NT2/D1 (cell line): Measurements from ENCODE around the gene THBS1.

Experiments
- DNase-seq: peaks from one replicate; pipeline ENCODE4 v3.0.0-alpha.2; 2011; ENCODE audit warnings: low read depth, low spot score
- H3K27me3 ChIP-seq: 2 replicates; pipeline ENCODE4 v1.6.0; 2011; ENCODE audit warnings: mild to moderate bottlenecking; ENCODE audit not compliant: insufficient read length, insufficient read depth
- H3K36me3 ChIP-seq: 2 replicates; pipeline ENCODE4 v1.6.1; 2011; ENCODE audit warnings: mild to moderate bottlenecking, low read length, mixed read lengths; ENCODE audit not compliant: insufficient read depth, insufficient read length
- H3K4me1 ChIP-seq: 2 replicates; pipeline ENCODE4 v1.5.1; 2011; ENCODE audit not compliant: insufficient read depth, insufficient read length
- H3K4me3 ChIP-seq: 2 replicates; pipeline ENCODE4 v1.5.1; 2011; ENCODE audit warnings: low read depth; ENCODE audit not compliant: insufficient read length
- H3K9ac ChIP-seq: 2 replicates; pipeline ENCODE4 v1.6.0; 2011; ENCODE audit warnings: low read depth; ENCODE audit not compliant: insufficient read length
- H3K9me3 ChIP-seq: 2 replicates; pipeline ENCODE4 v1.5.1; 2011; ENCODE audit warnings: mild to moderate bottlenecking, low read length; ENCODE audit not compliant: insufficient read depth
- SUZ12 ChIP-seq: IDR thresholded peaks from 2 replicates; pipeline ENCODE4 v1.6.1; 2011; ENCODE audit not compliant: insufficient read length, insufficient read depth; ENCODE audit errors: extremely low read depth
- YY1 ChIP-seq: IDR thresholded peaks from 2 replicates; pipeline ENCODE4 v1.6.1; 2011; ENCODE audit not compliant: insufficient read length, insufficient read depth
- ZNF274 ChIP-seq: IDR thresholded peaks from 2 replicates; pipeline ENCODE4 v1.6.1; 2011; ENCODE audit warnings: mild to moderate bottlenecking, low read depth, low read length

Gene THBS1

GRCh38 chr15:39594446-39595337 is 13.8 kb downstream of the THBS1 start:
- Histone ChIP-seq H3K4me1 (no peaks in the 10 kb centered on the region), H3K9me3 (no peaks in the 10 kb centered on the region), H3K27me3 (no peaks in the 10 kb centered on the region), H3K36me3 (peaks cover 74% of the 10 kb centered on the region), H3K9ac (no peak overlapping the region), H3K4me3 (no peak overlapping the region)
- TF ChIP-seq SUZ12 (no peak), YY1 (no peak), ZNF274 (no peak)
- no peak for DNase-seq

- TF ChIP-seq SUZ12: no peak
- no peak for TF ChIP-seq YY1
- no peak for TF ChIP-seq ZNF274
- no peaks in the 10 kb centered on the region for H3K27me3 ChIP-seq
- no peak for DNase-seq
- no peaks in the 10 kb centered on the region for H3K4me1 ChIP-seq
- H3K9me3 ChIP-seq: no peaks in the 10 kb centered on the region
- no peak overlapping the region for H3K4me3 ChIP-seq
- peaks cover 66% of the 10 kb centered on the region for H3K36me3 ChIP-seq
- H3K9ac ChIP-seq: no peak overlapping the region
These were observed 14.7 kb downstream of the THBS1 start for GRCh38 chr15:39595338-39596221.

GRCh38 chr15:39596358-39597051 is 15.6 kb downstream of the THBS1 start:
- no peaks in the 10 kb centered on the region for H3K9me3 ChIP-seq
- peaks cover 57% of the 10 kb centered on the region for H3K36me3 ChIP-seq
- DNase-seq: no peak
- H3K4me3 ChIP-seq: no peak overlapping the region
- H3K9ac ChIP-seq: no peak overlapping the region
- H3K27me3 ChIP-seq: no peaks in the 10 kb centered on the region
- no peaks in the 10 kb centered on the region for H3K4me1 ChIP-seq
- TF ChIP-seq SUZ12: no peak
- TF ChIP-seq YY1: no peak
- TF ChIP-seq ZNF274: no peak

GRCh38 chr15:39597336-39597735 is 16.5 kb downstream of the THBS1 start:
- Histone ChIP-seq H3K4me3 (no peak overlapping the region), H3K4me1 (no peaks in the 10 kb centered on the region), H3K36me3 (peaks cover 48% of the 10 kb centered on the region), H3K9me3 (no peaks in the 10 kb centered on the region), H3K9ac (no peak overlapping the region), H3K27me3 (no peaks in the 10 kb centered on the region)
- TF ChIP-seq SUZ12 (no peak), YY1 (no peak), ZNF274 (no peak)
- DNase-seq: no peak

GRCh38 chr15:39597751-39598185 is 16.9 kb downstream of the THBS1 start:
- H3K9me3 ChIP-seq: no peaks in the 10 kb centered on the region
- no peak overlapping the region for H3K9ac ChIP-seq
- H3K4me3 ChIP-seq: no peak overlapping the region
- H3K36me3 ChIP-seq: peaks cover 44% of the 10 kb centered on the region
- H3K4me1 ChIP-seq: no peaks in the 10 kb centered on the region
- no peak for DNase-seq
- H3K27me3 ChIP-seq: no peaks in the 10 kb centered on the region
- no peak for TF ChIP-seq ZNF274

- Histone ChIP-seq H3K9ac (no peak overlapping the region), H3K9me3 (no peaks in the 10 kb centered on the region), H3K4me3 (no peak overlapping the region), H3K4me1 (no peaks in the 10 kb centered on the region), H3K36me3 (peaks cover 38% of the 10 kb centered on the region), H3K27me3 (no peaks in the 10 kb centered on the region)
- DNase-seq: no peak
- TF ChIP-seq SUZ12 (no peak), ZNF274 (no peak), YY1 (no peak)
These were observed 17.4 kb downstream of the THBS1 start for GRCh38 chr15:39598186-39598850.
